ENCODE measurements around the gene IGLON5.

The IGLON5 gene

DNA sequence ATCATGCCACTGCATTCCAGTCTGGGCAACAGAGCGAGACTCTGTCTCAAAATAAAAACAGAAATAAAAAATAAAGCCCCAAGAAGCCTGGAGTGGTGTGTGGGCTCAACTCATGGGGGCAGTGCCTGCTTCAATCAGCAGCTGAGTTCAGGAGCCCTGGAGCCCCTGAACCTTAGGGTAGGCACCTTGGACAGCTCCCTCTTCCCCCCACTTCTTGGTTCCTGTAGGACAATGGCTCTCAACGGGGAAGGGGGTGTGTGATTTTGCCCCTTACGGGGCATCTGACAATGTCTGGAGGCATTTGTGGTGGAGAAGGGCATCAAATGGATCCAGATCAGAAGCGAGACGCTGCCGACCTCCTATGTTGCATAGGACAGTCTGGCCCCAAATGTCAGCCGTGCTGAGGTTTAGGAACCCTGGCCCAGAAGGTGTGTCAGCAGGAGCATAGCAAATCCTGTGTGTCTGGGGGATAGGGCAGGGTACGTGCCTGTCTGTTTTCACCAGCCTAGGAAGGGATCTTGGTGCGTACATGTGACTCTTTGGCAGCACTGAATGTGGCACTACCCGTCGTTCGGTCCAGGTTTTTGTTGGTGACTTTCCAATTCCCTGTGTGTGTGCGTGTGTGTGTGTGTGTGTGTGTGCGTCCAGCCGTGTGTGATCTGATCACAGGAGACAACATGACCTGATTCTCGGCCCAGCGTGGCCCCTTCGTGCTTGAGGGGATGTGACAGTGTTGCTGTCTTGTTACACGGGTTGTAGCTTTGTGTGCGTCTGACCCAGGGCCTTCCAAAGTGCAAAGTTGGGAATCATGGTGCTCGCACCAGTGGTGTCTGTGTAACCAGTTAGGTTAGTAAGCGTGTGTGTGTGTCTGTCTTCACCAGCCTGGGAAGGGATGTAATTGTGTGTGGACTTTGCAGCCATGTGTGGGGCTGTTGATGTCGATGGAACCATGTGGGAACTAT lies 7.5 kb downstream of the IGLON5 start:
- no peak for DNase-seq

DNA sequence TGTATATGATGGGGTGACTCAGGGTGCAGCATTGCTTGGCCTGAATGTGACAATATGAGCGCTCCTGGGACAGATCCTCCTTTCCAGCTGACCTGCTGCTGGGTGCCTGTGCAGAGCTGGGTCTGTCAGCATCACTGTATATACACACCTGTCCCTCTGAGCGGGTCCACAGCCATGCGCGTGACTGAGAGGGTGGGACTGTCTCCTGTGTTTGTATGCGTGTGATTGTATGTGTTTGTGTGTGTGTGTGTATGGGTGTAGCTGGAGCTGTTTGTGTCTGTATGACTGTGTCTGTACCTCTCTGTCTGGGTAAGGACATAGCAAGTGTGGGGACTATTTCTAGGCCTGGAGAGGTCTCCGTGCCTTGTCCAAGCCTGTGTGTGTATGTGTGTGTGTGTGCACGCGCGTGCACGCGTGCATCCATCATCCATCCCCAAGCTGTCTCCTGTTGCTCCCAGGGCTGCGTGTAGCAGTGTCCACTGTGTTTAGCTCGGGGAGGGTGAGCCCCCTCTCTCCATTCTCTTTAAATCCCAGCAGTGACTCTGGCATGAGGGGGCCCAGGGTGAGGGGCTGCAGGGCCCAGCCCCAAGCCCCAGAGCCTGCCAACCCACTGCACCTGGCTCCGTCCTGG lies 8.3 kb downstream of the IGLON5 start:
- no peak for DNase-seq

DNA sequence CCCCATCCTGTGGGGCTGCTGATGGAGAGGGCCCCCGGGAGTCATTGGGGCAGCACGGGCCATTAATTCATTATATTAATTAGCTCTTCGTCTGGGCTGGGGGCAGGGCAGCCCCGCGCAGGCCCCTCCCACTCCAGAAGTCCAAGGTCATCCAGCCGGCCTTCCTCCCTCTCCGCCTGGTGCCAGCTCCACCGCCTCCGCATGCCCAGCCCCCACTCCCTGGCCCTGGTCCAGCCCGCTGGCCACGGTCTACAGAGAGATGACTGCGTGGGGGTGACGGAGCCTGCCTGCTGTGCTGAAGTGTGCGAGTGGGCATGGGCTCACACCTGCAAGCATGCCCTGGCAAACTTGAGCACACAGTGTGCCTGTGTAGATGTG lies 8.8 kb downstream of the IGLON5 start:
- DNase-seq: no peak

DNA sequence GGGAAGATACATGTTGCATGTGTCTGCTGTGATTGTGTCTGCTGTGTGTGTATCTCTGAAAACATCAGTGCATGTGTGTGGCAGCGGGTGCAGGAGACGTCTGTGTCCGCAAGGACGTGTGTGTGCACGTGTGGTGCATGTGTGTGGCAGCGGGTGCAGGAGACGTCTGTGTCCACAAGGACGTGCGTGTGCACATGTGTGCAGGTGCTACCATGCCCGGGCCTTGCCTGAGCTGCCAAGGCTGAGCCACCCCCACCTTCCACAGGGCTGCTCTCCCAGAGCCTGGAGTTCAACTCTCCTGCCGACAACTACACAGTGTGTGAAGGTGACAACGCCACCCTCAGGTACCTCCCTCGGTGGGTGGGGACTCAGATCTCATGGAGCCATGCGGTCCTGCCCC lies 10.4 kb downstream of the IGLON5 start:
- no peak for DNase-seq

DNA sequence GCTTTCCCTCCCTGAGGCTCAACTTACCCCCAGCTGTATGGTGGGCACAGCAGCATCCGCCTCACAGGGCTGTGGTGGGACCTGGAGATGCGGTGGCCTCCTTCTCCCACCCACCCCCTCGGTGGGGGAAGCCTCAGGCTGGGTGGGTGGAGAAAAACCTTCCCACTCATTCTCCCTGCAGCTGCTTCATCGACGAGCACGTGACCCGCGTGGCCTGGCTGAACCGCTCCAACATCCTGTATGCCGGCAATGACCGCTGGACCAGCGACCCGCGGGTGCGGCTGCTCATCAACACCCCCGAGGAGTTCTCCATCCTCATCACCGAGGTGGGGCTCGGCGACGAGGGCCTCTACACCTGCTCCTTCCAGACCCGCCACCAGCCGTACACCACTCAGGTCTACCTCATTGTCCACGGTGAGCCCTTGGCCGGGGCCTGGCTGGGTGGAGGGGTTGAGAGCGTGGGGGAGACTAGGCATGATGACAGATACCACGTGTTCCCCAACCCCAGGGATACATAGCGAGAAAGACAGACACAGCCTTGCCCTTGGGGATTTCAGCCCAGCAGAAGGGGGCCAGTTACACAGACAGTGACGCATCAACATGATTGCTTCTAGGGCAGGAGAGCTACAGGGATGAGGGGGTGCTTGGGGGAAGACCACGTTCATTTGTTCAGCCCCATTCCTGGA lies 12.2 kb downstream of the IGLON5 start:
- no peak for DNase-seq

DNA sequence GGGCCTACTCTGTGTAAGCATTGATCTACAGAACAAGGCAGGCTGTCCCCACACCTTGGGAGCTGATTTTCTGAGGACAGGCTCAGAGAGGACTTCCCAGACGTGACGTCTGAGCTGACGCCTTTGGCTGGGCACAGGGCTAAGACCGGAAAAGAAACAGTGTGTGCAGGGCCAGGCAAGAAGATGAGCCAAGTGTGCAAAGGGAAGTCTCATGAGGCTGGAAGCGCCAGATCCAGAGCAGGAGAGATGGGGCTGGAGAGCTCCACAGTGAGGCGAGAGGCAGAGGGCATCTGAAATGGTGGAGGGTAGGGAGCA lies 12.7 kb downstream of the IGLON5 start:
- DNase-seq: no peak

DNA sequence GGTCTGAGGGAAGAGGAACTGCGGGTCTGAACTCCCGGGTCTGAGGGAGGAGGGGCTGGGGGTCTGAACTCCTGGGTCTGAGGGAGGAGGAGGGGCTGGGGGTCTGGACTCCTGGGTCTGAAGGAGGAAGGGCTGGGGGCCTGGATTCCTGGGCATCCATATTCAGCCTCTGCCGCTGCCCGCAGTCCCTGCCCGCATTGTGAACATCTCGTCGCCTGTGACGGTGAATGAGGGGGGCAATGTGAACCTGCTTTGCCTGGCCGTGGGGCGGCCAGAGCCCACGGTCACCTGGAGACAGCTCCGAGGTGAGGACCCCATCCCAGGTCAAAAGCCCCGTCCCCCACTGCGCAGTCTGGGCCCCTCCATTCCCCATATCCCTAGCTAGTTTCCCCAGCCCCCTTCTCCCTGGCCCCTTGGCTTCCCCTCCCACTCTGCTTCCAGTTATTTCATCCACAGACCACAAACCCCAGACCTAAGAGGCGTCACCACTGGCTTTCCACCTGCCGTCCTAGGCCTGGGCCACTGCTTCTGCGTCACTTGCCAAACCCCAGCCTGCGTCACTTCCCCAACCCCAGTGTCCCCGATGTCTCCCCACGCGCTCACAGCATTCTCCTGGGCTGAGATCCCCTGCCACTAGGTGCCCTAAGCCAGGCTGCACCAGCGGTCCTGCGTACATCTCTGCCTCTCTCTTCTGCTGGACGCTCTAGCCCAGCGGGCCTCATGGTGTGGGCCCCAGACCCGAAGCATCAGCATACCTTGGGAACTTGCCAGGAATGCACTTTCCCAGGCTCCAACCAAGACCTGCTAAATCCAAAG lies 13.9 kb downstream of the IGLON5 start:
- DNase-seq: no peak

DNA sequence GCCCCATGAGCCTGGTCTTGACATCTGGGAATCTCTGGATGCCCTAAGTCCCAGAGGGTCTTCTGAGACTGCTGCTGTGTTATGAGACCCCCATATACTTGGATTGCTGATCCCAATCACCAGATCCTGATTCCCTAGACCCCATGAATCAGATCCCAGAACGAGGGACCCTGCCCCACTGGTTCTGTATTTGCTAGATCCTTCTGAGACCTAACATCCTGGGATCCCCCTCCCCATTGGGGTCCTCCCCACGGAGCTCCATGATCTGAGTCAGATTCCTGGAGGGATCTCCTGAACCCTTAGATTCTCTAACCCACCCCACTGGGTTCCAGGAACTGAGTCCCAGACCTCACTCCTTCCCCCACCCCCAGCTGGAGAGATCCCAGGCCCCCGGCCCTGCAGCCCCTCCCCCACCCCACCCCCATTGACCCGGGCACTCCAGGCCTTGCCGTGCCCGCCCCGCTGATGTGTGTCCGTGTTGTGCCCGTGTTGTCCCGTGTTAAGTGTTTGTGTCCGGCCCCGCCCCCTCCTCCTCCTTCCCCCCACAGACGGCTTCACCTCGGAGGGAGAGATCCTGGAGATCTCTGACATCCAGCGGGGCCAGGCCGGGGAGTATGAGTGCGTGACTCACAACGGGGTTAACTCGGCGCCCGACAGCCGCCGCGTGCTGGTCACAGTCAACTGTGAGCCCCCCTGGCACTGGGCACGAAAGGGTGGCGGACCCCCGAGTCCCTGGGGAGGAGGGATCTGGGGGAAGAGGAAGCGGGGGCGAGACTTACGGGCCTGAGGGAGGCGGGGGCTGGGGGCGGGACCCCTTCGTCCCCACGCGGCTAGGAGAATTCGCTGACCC lies 15.0 kb downstream of the IGLON5 start:
- no peak for DNase-seq

DNA sequence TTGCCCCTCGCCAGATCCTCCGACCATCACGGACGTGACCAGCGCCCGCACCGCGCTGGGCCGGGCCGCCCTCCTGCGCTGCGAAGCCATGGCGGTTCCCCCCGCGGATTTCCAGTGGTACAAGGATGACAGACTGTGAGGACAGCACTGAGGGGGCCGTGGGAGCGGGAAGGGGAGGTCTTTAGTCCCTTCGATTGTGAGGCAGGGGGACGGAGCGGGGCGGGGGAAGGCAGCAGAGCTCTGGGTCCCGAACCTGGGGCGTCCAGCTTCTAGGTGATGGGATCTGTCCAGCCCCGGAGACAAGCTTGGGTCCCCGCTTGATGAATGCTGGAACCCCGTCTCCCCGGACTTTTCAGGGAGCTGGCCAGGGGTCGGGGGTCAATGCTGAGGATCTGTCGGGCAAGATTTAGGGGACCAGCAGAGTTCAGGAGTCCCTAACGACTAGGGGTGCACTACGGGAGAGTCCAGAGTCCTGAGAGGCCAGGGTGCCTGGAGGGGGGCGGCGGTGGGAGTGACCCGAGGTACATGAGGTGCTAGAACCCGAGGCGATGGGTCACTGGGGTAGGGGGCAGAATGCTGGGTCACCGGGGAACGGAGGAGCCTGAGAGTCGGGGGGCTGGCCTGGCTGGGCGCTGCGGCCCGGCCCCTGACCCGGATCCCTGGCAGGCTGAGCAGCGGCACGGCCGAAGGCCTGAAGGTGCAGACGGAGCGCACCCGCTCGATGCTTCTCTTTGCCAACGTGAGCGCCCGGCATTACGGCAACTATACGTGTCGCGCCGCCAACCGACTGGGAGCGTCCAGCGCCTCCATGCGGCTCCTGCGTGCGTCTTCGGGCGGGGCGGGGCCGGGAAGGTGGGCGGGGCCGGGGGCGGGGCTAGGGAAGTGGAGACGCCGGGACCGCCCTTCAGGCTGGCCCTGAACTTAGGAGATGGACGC lies 15.9 kb downstream of the IGLON5 start:
- DNase-seq: no peak

DNA sequence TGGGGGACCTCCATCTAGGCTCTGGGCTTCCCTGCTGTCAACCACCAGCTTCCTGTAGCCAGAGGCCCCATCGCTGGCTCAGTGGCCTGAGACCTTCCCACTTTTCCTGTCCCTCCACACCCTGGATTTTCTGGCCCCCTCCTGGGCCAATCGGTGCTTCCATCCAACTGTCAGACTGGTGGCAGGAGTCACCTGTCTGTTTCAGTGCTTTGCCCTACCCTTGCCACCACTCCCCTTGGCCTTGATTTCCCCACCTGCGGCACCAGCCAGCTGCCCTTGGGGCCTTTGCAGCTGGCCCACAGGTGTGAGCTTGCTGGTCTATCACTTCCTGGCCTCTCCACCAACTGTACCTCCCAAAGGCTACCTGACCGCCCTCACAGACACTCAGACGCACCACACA lies 18.0 kb downstream of the IGLON5 start:
- no peak for DNase-seq

DNA sequence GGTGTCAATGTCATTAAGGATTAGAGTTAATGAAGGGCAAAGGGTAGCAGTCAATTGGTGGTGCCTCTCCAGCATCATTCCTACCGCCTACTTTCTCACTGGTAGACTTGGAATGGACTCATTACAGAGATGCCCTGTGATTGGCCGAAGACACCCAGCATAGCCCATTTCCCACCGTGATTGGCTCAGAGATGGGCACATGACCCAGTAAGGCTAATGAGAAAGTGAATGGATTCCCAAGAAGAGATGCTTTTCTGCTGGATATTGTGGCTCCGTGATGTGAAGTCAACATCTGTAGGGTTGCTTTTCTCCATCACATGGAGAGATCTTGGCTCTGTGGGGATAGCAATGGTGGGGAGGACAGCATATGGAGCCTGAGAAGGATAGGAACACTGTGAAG lies 18.9 kb downstream of the IGLON5 start:
- no peak for DNase-seq

DNA sequence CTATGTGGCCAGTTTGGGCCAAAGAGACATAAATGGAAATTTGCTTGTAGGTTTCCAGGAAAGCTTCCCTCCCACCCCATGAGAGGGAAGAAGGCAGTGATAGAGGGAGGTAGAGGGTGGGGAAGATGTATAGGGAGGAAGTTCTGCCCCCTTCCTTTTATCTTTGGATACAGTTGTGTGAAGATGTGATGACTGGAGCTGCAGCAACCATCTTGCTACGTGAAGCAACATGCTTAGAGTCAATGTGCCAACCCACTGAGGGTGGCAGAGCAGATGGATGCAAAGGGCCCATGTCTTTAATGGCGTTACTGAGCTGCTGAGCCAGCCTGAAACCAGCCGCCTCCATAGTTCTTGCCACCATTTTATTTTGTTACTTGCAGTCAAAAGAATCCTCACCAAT lies 19.7 kb downstream of the IGLON5 start:
- no peak for DNase-seq

DNA sequence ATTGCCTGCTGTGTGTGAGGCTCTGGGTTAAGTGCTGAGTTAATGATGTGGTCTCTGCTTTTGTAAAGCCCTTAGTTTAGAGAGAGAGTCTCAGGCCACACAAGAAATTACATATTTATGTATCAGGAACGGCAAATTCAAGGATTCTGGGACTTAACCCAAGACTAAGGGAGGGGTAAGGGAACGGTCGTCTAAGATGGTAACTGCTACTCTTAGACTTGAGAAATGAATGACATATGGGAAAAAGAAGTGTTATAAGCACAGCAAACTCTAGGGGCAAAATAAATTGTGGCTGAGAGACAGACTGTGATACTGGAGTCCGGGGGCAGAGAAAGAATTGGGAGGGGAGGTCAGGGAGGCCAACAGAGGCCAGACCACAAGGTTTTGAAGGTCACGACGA lies 20.3 kb downstream of the IGLON5 start:
- no peak for DNase-seq

DNA sequence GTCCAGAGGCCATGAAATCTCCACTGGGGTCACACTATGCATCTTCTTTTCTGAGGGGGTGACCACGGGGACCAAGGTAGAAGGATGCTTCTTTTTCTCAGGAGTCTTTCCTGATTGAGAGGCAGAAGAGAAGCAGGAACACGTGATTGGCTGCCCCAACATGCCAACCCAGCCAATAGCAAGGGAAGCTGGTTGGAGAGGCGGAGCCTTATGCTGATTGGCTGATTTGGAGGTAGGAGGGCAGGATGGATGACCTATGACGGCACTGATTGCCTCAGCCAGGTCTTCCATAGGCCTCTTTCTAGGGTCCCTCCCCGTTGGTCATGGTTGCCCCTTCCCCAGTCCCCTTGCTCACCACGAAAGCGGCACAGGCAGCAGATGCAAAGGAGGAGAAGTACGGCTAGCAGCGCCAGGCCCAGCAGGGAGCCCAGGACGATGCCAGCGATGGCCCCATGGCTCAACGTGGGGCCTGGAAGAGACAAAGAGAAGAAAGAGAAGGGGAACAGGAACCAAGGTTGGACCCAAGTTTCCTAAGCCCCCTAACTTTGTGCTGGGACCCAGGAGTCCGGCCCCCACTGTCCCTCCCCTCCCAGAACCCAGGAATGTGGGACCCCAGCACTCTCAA lies 22.5 kb downstream of the IGLON5 start:
- no peak for DNase-seq

DNA sequence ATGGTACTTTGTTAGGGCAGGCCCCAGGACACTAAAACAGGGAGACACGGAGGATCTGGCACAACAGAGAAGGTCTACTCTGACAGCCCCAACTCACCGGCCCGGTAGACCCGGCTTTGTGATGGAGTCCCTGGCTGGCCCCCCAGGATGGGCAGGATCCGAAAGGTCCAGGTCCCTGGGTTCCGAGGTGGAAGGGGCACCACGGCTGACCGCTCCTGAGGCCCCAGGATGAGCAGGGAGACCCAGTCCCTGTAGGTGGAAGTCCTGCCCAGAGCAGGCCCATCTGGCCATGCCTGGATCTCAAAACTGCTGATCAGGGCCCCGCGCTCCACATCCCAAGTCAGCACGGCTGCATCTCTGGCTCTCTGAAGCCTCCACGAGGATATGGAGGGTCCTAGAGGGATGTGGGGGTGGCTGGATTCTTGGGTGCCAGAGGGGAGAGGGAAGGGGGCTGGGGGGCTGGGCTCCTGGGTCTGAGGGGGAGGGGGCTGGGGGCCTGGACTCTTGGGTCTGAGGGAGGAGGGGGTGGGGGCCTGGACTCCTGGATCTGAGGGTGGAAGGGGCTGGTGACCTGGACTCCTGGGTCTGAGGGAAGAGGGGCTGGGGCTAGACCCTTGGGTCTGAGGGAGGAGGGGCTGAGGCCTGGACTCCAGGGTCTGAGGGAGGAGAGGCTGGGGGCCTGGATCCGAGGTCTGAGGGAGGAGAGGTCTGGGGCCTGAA lies 25.9 kb downstream of the IGLON5 start:
- DNase-seq: no peak

DNA sequence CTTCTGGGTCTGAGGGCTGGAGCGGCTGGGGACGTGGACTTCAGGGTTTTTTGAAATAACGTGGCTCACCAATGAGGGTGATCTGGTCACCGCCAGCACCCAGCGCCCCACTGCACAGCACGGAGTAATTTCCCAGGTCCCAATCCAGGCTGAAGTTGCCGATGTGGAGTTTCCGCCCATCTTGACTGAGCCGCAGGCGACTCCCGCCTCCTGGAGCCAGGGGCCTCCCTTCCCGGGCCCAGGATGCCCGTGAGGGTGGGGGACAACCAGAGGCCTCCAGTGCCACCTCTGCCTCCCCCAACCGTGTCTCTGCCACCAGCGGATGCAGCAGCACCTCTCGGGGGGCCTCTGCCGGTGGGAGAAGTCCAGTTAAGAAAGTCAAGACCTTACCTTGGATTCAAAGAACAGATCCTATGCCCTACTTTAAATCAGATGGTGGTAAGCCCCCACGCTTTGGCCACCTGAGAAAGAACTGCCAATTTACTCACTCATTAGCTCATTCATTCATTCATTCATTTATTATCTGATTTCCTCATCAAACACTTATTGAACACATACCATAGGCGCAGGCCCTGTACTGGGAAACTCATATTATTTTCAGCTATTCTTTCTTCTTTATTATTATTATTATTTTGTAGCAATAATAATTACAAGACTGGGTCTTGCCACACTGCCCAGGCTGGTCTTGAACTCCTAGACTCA lies 26.6 kb downstream of the IGLON5 start:
- DNase-seq: no peak

DNA sequence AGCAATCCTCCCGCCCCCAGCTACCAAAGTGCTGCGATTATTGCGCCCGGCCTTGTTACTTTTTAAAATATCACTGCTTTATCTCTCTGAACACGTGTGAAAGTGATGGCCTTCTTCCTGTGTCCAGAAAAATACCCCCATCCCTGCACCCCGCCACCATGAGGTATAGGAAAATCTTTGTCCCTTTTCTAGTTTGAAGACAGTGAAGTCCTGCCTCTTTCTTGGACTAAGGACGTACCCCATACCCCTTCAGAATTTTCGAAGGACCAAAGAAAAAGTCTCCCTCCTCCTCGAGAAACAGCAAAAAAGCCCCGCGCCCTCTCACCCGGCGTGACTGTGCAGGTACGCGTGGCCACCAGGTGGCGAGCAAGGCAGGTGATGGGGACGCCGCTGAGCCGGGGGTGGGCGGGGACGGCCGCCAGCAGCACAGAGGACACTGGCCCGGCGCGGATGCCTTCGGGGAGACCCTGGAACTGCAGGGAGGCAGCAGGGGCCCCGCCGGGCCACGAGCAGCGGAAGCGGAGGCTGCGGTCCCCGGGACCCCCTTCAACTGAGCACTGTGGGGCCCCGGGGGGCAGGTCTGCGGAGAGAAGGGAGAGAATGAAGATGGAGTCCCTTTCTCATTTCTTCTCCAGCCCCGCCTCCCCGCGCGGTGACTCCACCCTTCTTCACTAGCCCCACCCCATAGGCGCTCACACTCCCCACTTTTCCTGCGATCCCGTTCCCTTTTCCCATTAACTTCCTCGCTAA lies 27.3 kb downstream of the IGLON5 start:
- peak; percentile 16 for DNase-seq

DNA sequence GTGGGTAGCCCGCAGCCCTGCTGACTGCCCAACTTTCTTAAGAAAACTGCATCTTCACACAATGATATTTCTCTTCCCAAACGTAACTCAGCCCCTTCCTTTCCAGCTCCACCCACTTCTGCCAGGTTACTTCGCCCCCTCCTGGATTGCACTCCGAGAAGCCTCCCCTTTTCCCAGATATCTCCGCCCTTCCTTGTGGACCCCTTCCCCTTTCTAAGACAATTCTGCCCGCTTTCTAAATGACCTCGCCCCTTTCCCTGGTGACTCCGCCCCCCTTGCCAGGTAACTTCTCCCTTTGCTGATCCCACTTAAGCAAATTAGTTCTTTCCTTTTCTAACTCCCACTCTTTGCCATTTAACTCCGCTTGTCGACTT lies 27.9 kb downstream of the IGLON5 start:
- no peak for DNase-seq
